ENCODE measurements around the gene ATXN10.

The ATXN10 gene

GRCh38 chr22:45832959-45833580 is 161.4 kb downstream of the ATXN10 start:
- H3K27ac ChIP-seq, result no peak overlapping the region
- no peak for TF ChIP-seq CTCF (IDR thresholded peaks at IDR 0.05)
- H3K4me3 ChIP-seq, result no peak overlapping the region
- no peak for DNase-seq (ENCODE audit: low spot score)

- TF ChIP-seq CTCF (IDR thresholded peaks at IDR 0.05), result no peak
- no peak overlapping the region for H3K4me3 ChIP-seq
- no peak overlapping the region for H3K27ac ChIP-seq
Measured at GRCh38 chr22:45833613-45834012, 162.0 kb downstream of the ATXN10 start.

GRCh38 chr22:45834241-45834640 is 162.6 kb downstream of the ATXN10 start:
- Histone ChIP-seq H3K27ac (no peak overlapping the region), H3K4me3 (no peak overlapping the region)
- DNase-seq (ENCODE audit: low spot score), result no peak
- TF ChIP-seq CTCF (IDR thresholded peaks at IDR 0.05), result no peak

More at GRCh38 chr22:45833613-45834012, 162.0 kb downstream of the ATXN10 start:
- DNase-seq (ENCODE audit: low spot score), result no peak

DNA sequence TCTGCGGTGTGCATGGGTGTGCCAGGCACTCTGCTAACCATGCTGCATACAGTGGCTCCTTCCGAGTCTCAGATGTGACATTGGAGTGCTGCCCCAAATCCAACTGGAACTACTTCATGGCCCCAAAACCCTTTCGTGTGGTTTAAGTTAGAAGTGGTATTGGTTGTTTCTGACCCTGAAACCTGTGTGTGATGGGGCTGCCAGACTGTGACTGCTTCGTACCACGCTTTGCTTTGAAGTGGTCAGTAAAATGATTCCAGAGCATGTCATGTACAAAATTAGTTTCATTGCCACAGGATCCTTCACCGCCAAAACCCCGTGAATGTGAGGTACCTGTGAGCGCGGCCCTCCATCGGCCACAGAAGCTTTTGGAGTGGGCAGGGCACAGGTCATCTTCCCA is 163.2 kb downstream of the ATXN10 start:
- no peak for TF ChIP-seq CTCF (IDR thresholded peaks at IDR 0.05)
- no peak overlapping the region for H3K4me3 ChIP-seq
- no peak overlapping the region for H3K27ac ChIP-seq
- DNase-seq (ENCODE audit: low spot score), result no peak

DNA sequence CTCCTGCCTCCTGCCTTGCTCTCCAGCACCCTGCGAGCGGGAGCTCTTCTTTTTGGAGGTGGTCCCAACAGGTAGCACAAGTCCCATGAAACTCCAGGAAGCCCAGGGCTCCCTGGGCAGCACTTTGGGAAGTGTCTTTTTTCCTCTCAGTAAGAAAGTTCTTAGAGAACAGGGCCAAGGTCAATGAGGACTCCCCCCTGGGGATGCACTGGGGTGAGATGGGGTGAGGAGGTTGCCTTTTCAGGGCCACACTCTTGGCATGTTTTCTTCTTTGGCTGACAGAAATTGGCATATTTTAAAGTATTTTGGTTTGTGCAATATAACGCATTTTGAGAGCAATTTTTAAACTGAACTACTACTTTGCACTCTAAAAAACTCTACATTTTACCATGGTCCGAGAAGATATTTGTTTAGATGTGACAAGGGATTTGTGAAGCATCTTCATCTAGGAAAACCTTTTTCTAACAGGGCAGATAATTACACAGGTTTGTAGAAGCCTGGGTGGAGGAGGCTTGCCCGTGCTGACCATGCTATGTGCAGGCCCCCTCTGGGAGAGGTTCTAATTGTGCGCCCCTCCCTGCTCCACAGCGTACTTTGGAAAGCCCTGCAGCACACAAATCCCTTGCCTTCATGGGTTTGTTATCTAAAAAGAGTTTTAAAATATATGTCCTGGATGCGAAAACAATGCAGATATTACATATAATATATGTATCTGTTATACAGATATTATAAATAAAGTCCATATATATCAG is 165.0 kb downstream of the ATXN10 start:
- Histone ChIP-seq H3K27ac (no peak overlapping the region), H3K4me3 (no peak overlapping the region)
- no peak for DNase-seq (ENCODE audit: low spot score)
- TF ChIP-seq CTCF (IDR thresholded peaks at IDR 0.05), result no peak

DNA sequence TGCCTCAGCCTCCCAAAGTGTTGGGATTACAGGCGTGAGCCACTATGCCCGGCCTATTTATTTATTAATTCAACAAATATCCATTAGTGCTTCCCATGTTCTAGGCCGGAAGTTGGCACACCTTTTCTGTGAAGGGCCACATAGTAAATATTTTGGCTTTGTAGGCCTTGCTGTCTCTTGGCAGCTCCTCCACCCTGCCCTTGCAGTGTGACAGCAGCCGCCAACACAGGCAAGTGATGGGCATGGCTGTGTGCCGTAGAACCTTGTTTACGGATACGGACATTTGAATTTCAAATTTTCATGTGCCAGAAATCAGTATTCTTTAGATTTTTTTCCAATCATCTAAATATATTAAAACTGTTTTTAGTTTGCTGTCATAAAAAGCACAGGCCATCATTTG is 165.9 kb downstream of the ATXN10 start:
- H3K27ac ChIP-seq, result no peak overlapping the region
- H3K4me3 ChIP-seq, result no peak overlapping the region
- DNase-seq (ENCODE audit: low spot score), result no peak
- no peak for TF ChIP-seq CTCF (IDR thresholded peaks at IDR 0.05)
